Keratinocyte (primary cell): ENCODE results near the gene LRRIQ1. TPM values are rescaled to one million over a fixed set of nuclear protein-coding genes. Genes with fewer than 3 reads are reported as not detected.

Experiments
- DNase-seq: peaks from one replicate; pipeline ENCODE4 v3.0.0-alpha.2; 2011; ENCODE audit warnings: low read depth, missing footprints, low spot score
- FAIRE-seq: peaks from 2 replicates; lab custom pipeline; 2011; peaks lifted over from hg19 to GRCh38; lab: Jason Lieb, UNC
- H2AFZ ChIP-seq: 2 replicates; pipeline ENCODE4 v1.6.0; 2012; ENCODE audit warnings: low read length, control low read depth, inconsistent platforms; ENCODE audit not compliant: control insufficient read depth
- H3K27ac ChIP-seq: 2 replicates; pipeline ENCODE4 v1.5.1; 2011; ENCODE audit warnings: low read length; ENCODE audit not compliant: control insufficient read depth, insufficient read depth
- H3K27me3 ChIP-seq: 3 replicates; pipeline ENCODE4 v1.6.0; 2011; ENCODE audit warnings: low read length; ENCODE audit not compliant: control insufficient read depth, insufficient read depth; ENCODE audit errors: extremely low read depth
- H3K36me3 ChIP-seq, 2 experiments: 2 replicates in 1 of 2; 3 replicates in 1 of 2; pipeline ENCODE4 v1.5.1; 2011; ENCODE audit warnings: low read length in 2 of 2, mild to moderate bottlenecking in 1 of 2; ENCODE audit not compliant: control insufficient read depth in 2 of 2, insufficient read depth in 2 of 2; ENCODE audit errors: extremely low read depth in 1 of 2
- H3K4me1 ChIP-seq: 3 replicates; pipeline ENCODE4 v1.5.1; 2011; ENCODE audit warnings: low read length; ENCODE audit not compliant: control insufficient read depth, insufficient read depth; ENCODE audit errors: extremely low read depth
- H3K4me2 ChIP-seq: 3 replicates; pipeline ENCODE4 v1.6.0; 2011; ENCODE audit warnings: low read depth, low read length; ENCODE audit not compliant: control insufficient read depth, insufficient read depth; ENCODE audit errors: extremely low read depth
- H3K4me3 ChIP-seq, 3 experiments: fragments of 200-600 bp in 1 of 3; sonication (generic) in 1 of 3; 2 replicates in 2 of 3; 3 replicates in 1 of 3; pipeline ENCODE4 v1.5.1; 2011 to 2016; ENCODE audit warnings: low read length in 3 of 3, mild to moderate bottlenecking in 3 of 3, control low read depth in 2 of 3, inconsistent platforms in 1 of 3, low read depth in 1 of 3, mixed read lengths in 1 of 3, mixed run types in 1 of 3, moderate library complexity in 1 of 3; ENCODE audit not compliant: control insufficient read depth in 2 of 3, insufficient read depth in 2 of 3; ENCODE audit errors: extremely low read depth in 1 of 3
- H3K79me2 ChIP-seq: 2 replicates; pipeline ENCODE4 v1.6.0; 2012; ENCODE audit warnings: low read length; ENCODE audit not compliant: control insufficient read depth, insufficient read depth
- H3K9ac ChIP-seq: 3 replicates; pipeline ENCODE4 v1.6.0; 2011; ENCODE audit warnings: low read length; ENCODE audit not compliant: control insufficient read depth, insufficient read depth; ENCODE audit errors: extremely low read depth
- H3K9me1 ChIP-seq: 3 replicates; pipeline ENCODE4 v1.6.0; 2011; ENCODE audit warnings: low read length; ENCODE audit not compliant: control insufficient read depth, insufficient read depth; ENCODE audit errors: extremely low read depth
- H3K9me3 ChIP-seq: 2 replicates; pipeline ENCODE4 v1.5.1; 2012; ENCODE audit warnings: low read depth, low read length; ENCODE audit not compliant: control insufficient read depth
- H4K20me1 ChIP-seq: 3 replicates; pipeline ENCODE4 v1.6.0; 2011; ENCODE audit warnings: low read length; ENCODE audit not compliant: control insufficient read depth, insufficient read depth; ENCODE audit errors: extremely low read depth
- EZH2 ChIP-seq: IDR thresholded peaks from one replicate; pipeline ENCODE4 v1.6.1; 2012; ENCODE audit warnings: inconsistent platforms, mild to moderate bottlenecking, low read length, moderate library complexity
- dilution Hi-C: fragments of 300-500 bp; cut with MboI; formaldehyde crosslinking; loops from one replicate; pipeline ENCODE4 v1.7.0; 2020; ENCODE audit warnings: low sequenced_read_pairs; ENCODE audit not compliant: extremely low pct_ligation_motif_present
- polyA plus RNA-seq, 5 experiments: library from polyadenylated mRNA; depleted of rRNA in 3 of 5; stranded (reverse) in 3 of 5; stranded (forward) in 1 of 5; unstranded in 1 of 5; fragments of >200 nt; gene quantifications; 1 replicate in 1 of 5; 2 replicates in 3 of 5; 3 replicates in 1 of 5; pipeline versions ENCODE4 v1.2.1 to v1.2.3, GENCODE V29; 2011 to 2012; ENCODE audit warnings: missing spikeins in 2 of 5, low read depth in 1 of 5, low replicate concordance in 1 of 5
- TF ChIP-seq, protein P1 (sequence below), 3 experiments: IDR thresholded peaks in 1 of 3; conservative IDR thresholded peaks in 1 of 3; optimal IDR thresholded peaks in 1 of 3; 2 replicates in 2 of 3; 3 replicates in 1 of 3; pipeline versions ENCODE3 to v1.5.1; 2011; ENCODE audit warnings: low read length in 3 of 3, mild to moderate bottlenecking in 3 of 3, moderate library complexity in 2 of 3, control low read depth in 1 of 3, inconsistent platforms in 1 of 3; ENCODE audit not compliant: insufficient read depth in 2 of 3; ENCODE audit errors: extremely low read depth in 1 of 3

Gene LRRIQ1
- polyA plus RNA-seq, 1 donor (not counting 4 experiments of a cell fraction or from before 2014, with no cell fraction given), result 0.84 TPM

- DNase-seq (no peak), FAIRE-seq (no peak)
- no peaks in the 10 kb centered on the region for H4K20me1 ChIP-seq
- H3K27me3 ChIP-seq, result no peaks in the 10 kb centered on the region
- dilution Hi-C loops, result no loop called here
- H3K36me3 ChIP-seq, result no peaks in the 10 kb centered on the region
- H3K4me1 ChIP-seq, result no peaks in the 10 kb centered on the region
- no peak overlapping the region for H3K9ac ChIP-seq
- H2AFZ ChIP-seq, result no peak overlapping the region
- H3K9me1 ChIP-seq, result no peaks in the 10 kb centered on the region
- H3K4me3 ChIP-seq, result no peak overlapping the region
- no peaks in the 10 kb centered on the region for H3K79me2 ChIP-seq
- H3K4me2 ChIP-seq, result no peak overlapping the region
- H3K9me3 ChIP-seq, result no peaks in the 10 kb centered on the region
- no peak for TF ChIP-seq EZH2
- TF ChIP-seq, protein P1, sequence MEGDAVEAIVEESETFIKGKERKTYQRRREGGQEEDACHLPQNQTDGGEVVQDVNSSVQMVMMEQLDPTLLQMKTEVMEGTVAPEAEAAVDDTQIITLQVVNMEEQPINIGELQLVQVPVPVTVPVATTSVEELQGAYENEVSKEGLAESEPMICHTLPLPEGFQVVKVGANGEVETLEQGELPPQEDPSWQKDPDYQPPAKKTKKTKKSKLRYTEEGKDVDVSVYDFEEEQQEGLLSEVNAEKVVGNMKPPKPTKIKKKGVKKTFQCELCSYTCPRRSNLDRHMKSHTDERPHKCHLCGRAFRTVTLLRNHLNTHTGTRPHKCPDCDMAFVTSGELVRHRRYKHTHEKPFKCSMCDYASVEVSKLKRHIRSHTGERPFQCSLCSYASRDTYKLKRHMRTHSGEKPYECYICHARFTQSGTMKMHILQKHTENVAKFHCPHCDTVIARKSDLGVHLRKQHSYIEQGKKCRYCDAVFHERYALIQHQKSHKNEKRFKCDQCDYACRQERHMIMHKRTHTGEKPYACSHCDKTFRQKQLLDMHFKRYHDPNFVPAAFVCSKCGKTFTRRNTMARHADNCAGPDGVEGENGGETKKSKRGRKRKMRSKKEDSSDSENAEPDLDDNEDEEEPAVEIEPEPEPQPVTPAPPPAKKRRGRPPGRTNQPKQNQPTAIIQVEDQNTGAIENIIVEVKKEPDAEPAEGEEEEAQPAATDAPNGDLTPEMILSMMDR (optimal IDR thresholded peaks at IDR 0.05 in 1 of 3, IDR thresholded peaks at IDR 0.05 in 1 of 3, conservative IDR thresholded peaks at IDR 0.05 in 1 of 3; ENCODE audit: extremely low read depth in 1 of 3, insufficient read depth in 2 of 3, low read length in 3 of 3), result no peak
- no peak overlapping the region for H3K27ac ChIP-seq
Measured at GRCh38 chr12:85186236-85186635, 150.1 kb downstream of the LRRIQ1 start.

DNA sequence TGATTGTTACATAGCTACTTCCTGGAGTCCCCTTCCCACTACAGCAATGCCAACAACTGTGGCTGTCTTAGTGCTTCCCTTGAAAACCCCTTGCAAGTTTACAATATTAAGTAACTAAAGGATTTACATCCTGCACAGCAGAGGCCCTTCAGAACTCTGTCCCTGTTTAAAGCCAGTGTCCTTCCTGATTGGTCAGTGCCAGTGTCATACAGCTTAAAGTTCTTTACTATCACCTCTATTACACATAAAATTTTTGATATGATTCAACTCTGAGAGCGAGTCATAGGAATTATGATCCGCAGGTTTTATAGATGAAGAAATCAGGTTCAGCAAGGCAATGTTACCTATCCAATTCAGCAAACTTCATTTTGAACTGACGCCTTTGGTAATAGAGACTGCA is 152.5 kb downstream of the LRRIQ1 start:
- no peak overlapping the region for H2AFZ ChIP-seq
- H3K4me1 ChIP-seq, result no peaks in the 10 kb centered on the region
- dilution Hi-C loops, result no loop called here
- H3K79me2 ChIP-seq, result no peaks in the 10 kb centered on the region
- no peaks in the 10 kb centered on the region for H3K9me3 ChIP-seq
- H3K27me3 ChIP-seq, result no peaks in the 10 kb centered on the region
- H3K4me2 ChIP-seq, result no peak overlapping the region
- no peak for TF ChIP-seq EZH2
- TF ChIP-seq, protein P1 (optimal IDR thresholded peaks at IDR 0.05 in 1 of 3, IDR thresholded peaks at IDR 0.05 in 1 of 3, conservative IDR thresholded peaks at IDR 0.05 in 1 of 3; ENCODE audit: extremely low read depth in 1 of 3, insufficient read depth in 2 of 3, low read length in 3 of 3), result no peak
- no peak overlapping the region for H3K27ac ChIP-seq
- H3K9ac ChIP-seq, result no peak overlapping the region
- H3K4me3 ChIP-seq, result no peak overlapping the region
- no peak for FAIRE-seq
- no peaks in the 10 kb centered on the region for H4K20me1 ChIP-seq
- DNase-seq, result no peak
- H3K9me1 ChIP-seq, result no peaks in the 10 kb centered on the region
- no peaks in the 10 kb centered on the region for H3K36me3 ChIP-seq
